Panc1 (cell line): Measurements from ENCODE around the gene STAU1. TPM values are rescaled to one million over a fixed set of nuclear protein-coding genes. Genes with fewer than 3 reads are reported as not detected.

Experiments
- ATAC-seq: fragments of 200-7000 bp; cut with Tn5 transposase; 2 replicates; pipeline ENCODE4 v1.9.1; 2020; ENCODE audit warnings: mild to moderate bottlenecking, moderate library complexity
- BruUV-seq: library from RNA; stranded (reverse); fragments of 400-500 nt; replicated peaks from 2 replicates; lab custom pipeline; 2021; lab: Mats Ljungman, UMichigan
- CTCF ChIA-PET: fragments of 300-600 bp; sonication (Branson Sonifier 250); formaldehyde crosslinking; loops from one replicate; lab custom pipeline; 2022; ENCODE audit warnings: antibody characterized with exemption; lab: Charles Lee
- POLR2A ChIA-PET: fragments of 300-600 bp; sonication (Branson Sonifier 250); formaldehyde crosslinking; loops from one replicate; lab custom pipeline; 2022; ENCODE audit warnings: antibody characterized with exemption; lab: Charles Lee
- DNase-seq: peaks from one replicate; pipeline ENCODE4 v3.0.0-alpha.2; 2010; ENCODE audit warnings: low read depth, low spot score
- H3K27ac ChIP-seq: 2 replicates; pipeline ENCODE4 v1.5.1; 2011; ENCODE audit warnings: mild to moderate bottlenecking, low read length, inconsistent platforms
- H3K27me3 ChIP-seq: fragments of 200-500 bp; sonication (Bioruptor generic); 2 replicates; pipeline ENCODE4 v1.6.0; 2014; ENCODE audit warnings: low read length, inconsistent platforms; ENCODE audit not compliant: control insufficient read depth, insufficient read depth
- H3K36me3 ChIP-seq: fragments of 200-500 bp; sonication (Bioruptor generic); 2 replicates; pipeline ENCODE4 v1.5.1; 2014; ENCODE audit warnings: inconsistent platforms, mild to moderate bottlenecking, low read length, moderate library complexity; ENCODE audit not compliant: control insufficient read depth, insufficient read depth
- H3K4me1 ChIP-seq: 2 replicates; pipeline ENCODE4 v1.5.1; 2011; ENCODE audit warnings: inconsistent platforms, mild to moderate bottlenecking, low read length, moderate library complexity; ENCODE audit not compliant: control insufficient read depth, insufficient read depth
- H3K4me3 ChIP-seq, 2 experiments: 2 replicates each; pipeline ENCODE4 v1.5.1; 2011 to 2012; ENCODE audit warnings: low read depth in 2 of 2, low read length in 2 of 2, mild to moderate bottlenecking in 2 of 2, inconsistent platforms in 1 of 2, moderate library complexity in 1 of 2
- H3K9me3 ChIP-seq: fragments of 200-500 bp; sonication (Bioruptor generic); 2 replicates; pipeline ENCODE4 v1.5.1; 2014; ENCODE audit warnings: low read depth, mild to moderate bottlenecking, inconsistent platforms, low read length, moderate library complexity; ENCODE audit not compliant: control insufficient read depth, insufficient read depth
- CTCF ChIP-seq: fragments of 450-650 bp; IDR thresholded peaks from 2 replicates; pipeline ENCODE4 v1.5.1; 2017; ENCODE audit warnings: mild to moderate bottlenecking
- POLR2AphosphoS5 ChIP-seq: IDR thresholded peaks from 2 replicates; pipeline ENCODE4 v1.6.1; 2012; ENCODE audit warnings: mild to moderate bottlenecking, low read depth, low read length, moderate library complexity
- REST ChIP-seq, 2 experiments: IDR thresholded peaks; 2 replicates each; pipeline ENCODE4 v1.6.1; 2011 to 2012; ENCODE audit warnings: low read depth in 2 of 2, control low read depth in 1 of 2, low read length in 1 of 2, mild to moderate bottlenecking in 1 of 2, moderate library complexity in 1 of 2; ENCODE audit not compliant: insufficient read depth in 1 of 2
- SIN3A ChIP-seq: IDR thresholded peaks from 2 replicates; pipeline ENCODE4 v1.6.1; 2012; ENCODE audit warnings: low read depth, mild to moderate bottlenecking, low read length, moderate library complexity, borderline replicate concordance; ENCODE audit not compliant: insufficient read depth
- TCF7L2 ChIP-seq: IDR thresholded peaks from 2 replicates; pipeline ENCODE4 v1.6.1; 2011; ENCODE audit warnings: mild to moderate bottlenecking, low read depth, low read length, inconsistent platforms
- in situ Hi-C: cut with HindIII; loops from 2 replicates; pipeline ENCODE4 v1.10.0; 2016; ENCODE audit warnings: low sequenced_read_pairs, low pct_unique_long_range_greater_than_20kb
- intact Hi-C: fragments of 100-400 bp; cut with micrococcal nuclease; formaldehyde crosslinking; loops from one replicate; pipeline ENCODE4 v1.10.0; 2022; ENCODE audit not compliant: unreplicated experiment
- total RNA-seq: library from RNA; stranded (reverse); gene quantifications from one replicate; pipeline ENCODE4 v1.2.1, GENCODE V29; 2021; ENCODE audit not compliant: unreplicated experiment

Gene STAU1
- total RNA-seq, 1 experiment from 2014 or later = 103 TPM

- ChIA-PET POLR2A (interaction anchor here (0.5 kb wide), 1 partner anchor 82 kb away, joined by 4 read pairs; no protein-coding TSS in a partner anchor), CTCF (no interaction called here)
- Histone ChIP-seq H3K4me1 (no peaks in the 10 kb centered on the region), H3K4me3 (no peak overlapping the region), H3K36me3 (peaks cover 3% of the 10 kb centered on the region; the same call in 1 of the 2 replicates), H3K9me3 (no peaks in the 10 kb centered on the region), H3K27ac (no peak overlapping the region), H3K27me3 (no peaks in the 10 kb centered on the region)
- ATAC-seq = no peak
- in situ Hi-C loops (no loop called here), intact Hi-C loops (no loop called here)
- TF ChIP-seq TCF7L2 = no peak
- TF ChIP-seq CTCF = no peak
- no peak for TF ChIP-seq POLR2AphosphoS5
- no peak for TF ChIP-seq SIN3A
- no peak for TF ChIP-seq REST (IDR thresholded peaks at IDR 0.05; ENCODE audit: insufficient read depth in 1 of 2, low read depth in 2 of 2, low read length in 1 of 2)
- no peak for DNase-seq
- BruUV-seq = TSS peak; percentile 29
Measured at GRCh38 chr20:49149281-49150045, 38.7 kb downstream of the STAU1 start.

GRCh38 chr20:49148601-49149000 lies 39.5 kb downstream of the STAU1 start:
- ChIA-PET CTCF (interaction anchor here (0.5 kb wide), 1 partner anchor 1031 kb away, joined by 3 read pairs; no protein-coding TSS in a partner anchor), POLR2A (interaction anchor here (0.6 kb wide), 1 partner anchor 68 kb away, joined by 7 read pairs; no protein-coding TSS in a partner anchor)
- H3K4me3 ChIP-seq = no peak overlapping the region
- no peaks in the 10 kb centered on the region for H3K27me3 ChIP-seq
- TF ChIP-seq SIN3A = no peak
- no peak for TF ChIP-seq REST (IDR thresholded peaks at IDR 0.05; ENCODE audit: insufficient read depth in 1 of 2, low read depth in 2 of 2, low read length in 1 of 2)
- no peak for TF ChIP-seq POLR2AphosphoS5
- no peak for TF ChIP-seq TCF7L2
- no peak for TF ChIP-seq CTCF
- no peak overlapping the region for H3K27ac ChIP-seq
- intact Hi-C loops (no loop called here), in situ Hi-C loops (no loop called here)
- no peaks in the 10 kb centered on the region for H3K9me3 ChIP-seq
- no TSS peak for BruUV-seq
- H3K4me1 ChIP-seq = no peaks in the 10 kb centered on the region
- ATAC-seq (peak; percentile 34; the same call in 1 of the 2 replicates), DNase-seq (no peak)
- H3K36me3 ChIP-seq = peaks cover 3% of the 10 kb centered on the region
